Effector memory CD4-positive, alpha-beta T cell (primary cell): Measurements from ENCODE around the gene ARHGAP33.
A peak's percentile ranks its signal among the peaks of the same experiment; 100 is the strongest.

Source experiments
- DNase-seq, 3 donors: peaks; one replicate each; pipeline ENCODE4 v3.0.0-alpha.2; 2020
- H3K27ac ChIP-seq: 2 replicates; pipeline ENCODE4 v1.7.0; 2013; ENCODE audit warnings: mild to moderate bottlenecking, low read length, moderate library complexity; ENCODE audit not compliant: insufficient read depth, poor library complexity, severe bottlenecking
- H3K27me3 ChIP-seq: replicated peaks from 2 replicates; pipeline ENCODE4 v1.7.0; 2013; ENCODE audit warnings: mild to moderate bottlenecking, low read length; ENCODE audit not compliant: insufficient read depth, control insufficient read depth, poor library complexity, severe bottlenecking
- H3K36me3 ChIP-seq: 2 replicates; pipeline ENCODE4 v1.7.0; 2013; ENCODE audit warnings: mild to moderate bottlenecking, low read length, moderate library complexity; ENCODE audit not compliant: control insufficient read depth, insufficient read depth
- H3K4me1 ChIP-seq: 2 replicates; pipeline ENCODE4 v1.7.0; 2013; ENCODE audit warnings: low read length, mild to moderate bottlenecking; ENCODE audit not compliant: control insufficient read depth, insufficient read depth, poor library complexity, severe bottlenecking
- H3K4me3 ChIP-seq: 2 replicates; pipeline ENCODE4 v1.7.0; 2013; ENCODE audit warnings: low read length, low read depth, mild to moderate bottlenecking; ENCODE audit not compliant: insufficient read depth, poor library complexity, severe bottlenecking
- H3K9me3 ChIP-seq: 2 replicates; pipeline ENCODE4 v1.7.0; 2013; ENCODE audit warnings: mild to moderate bottlenecking, low read length, moderate library complexity; ENCODE audit not compliant: control insufficient read depth
- total RNA-seq, 3 donors: gene quantifications; one replicate each; lab custom pipeline; 2026; lab: John Stamatoyannopoulos, UW

Gene ARHGAP33
- 7.6 to 12.4 (median 8.3) reads per million in 3 donors for total RNA-seq

- DNase-seq: peak; percentile 97 to 99 (median 97)
- H3K9me3 ChIP-seq: no peaks in the 10 kb centered on the region
- H3K4me1 ChIP-seq: peaks cover 17% of the 10 kb centered on the region
- no peaks in the 10 kb centered on the region for H3K36me3 ChIP-seq
- H3K4me3 ChIP-seq: peak within 1 kb of the TSS; percentile 59
- H3K27ac ChIP-seq: no peak within 1 kb of the TSS
- no peaks in the 10 kb centered on the region for H3K27me3 ChIP-seq
Observed at GRCh38 chr19:35775298-35776101, at the start of gene ARHGAP33. Gene ARHGAP33, plus strand, starts transcription at chr19:35775564. Its CDS starts 95 bp downstream, at chr19:35775659.

- no peak overlapping the region for H3K4me3 ChIP-seq
- H3K4me1 ChIP-seq: no peaks in the 10 kb centered on the region
- H3K27me3 ChIP-seq: no peaks in the 10 kb centered on the region
- H3K27ac ChIP-seq: no peak overlapping the region
- peaks cover 100% of the 10 kb centered on the region for H3K36me3 ChIP-seq
- H3K9me3 ChIP-seq: no peaks in the 10 kb centered on the region
- no peak for DNase-seq
Observed at GRCh38 chr19:35727053-35727955, 48.1 kb upstream of the ARHGAP33 start.

- Histone ChIP-seq H3K4me1 (no peaks in the 10 kb centered on the region), H3K27ac (no peak overlapping the region), H3K4me3 (no peak overlapping the region), H3K36me3 (peaks cover 98% of the 10 kb centered on the region), H3K9me3 (no peaks in the 10 kb centered on the region), H3K27me3 (no peaks in the 10 kb centered on the region)
- DNase-seq: no peak
Observed at GRCh38 chr19:35727956-35728706, 47.2 kb upstream of the ARHGAP33 start.

- no peak overlapping the region for H3K27ac ChIP-seq
- no peaks in the 10 kb centered on the region for H3K9me3 ChIP-seq
- no peaks in the 10 kb centered on the region for H3K27me3 ChIP-seq
- H3K36me3 ChIP-seq: peaks cover 96% of the 10 kb centered on the region
- no peak for DNase-seq
- no peak overlapping the region for H3K4me3 ChIP-seq
- no peaks in the 10 kb centered on the region for H3K4me1 ChIP-seq
Observed at GRCh38 chr19:35729021-35729420, 46.3 kb upstream of the ARHGAP33 start.

- Histone ChIP-seq H3K4me1 (no peaks in the 10 kb centered on the region), H3K4me3 (no peak overlapping the region), H3K9me3 (no peaks in the 10 kb centered on the region), H3K36me3 (peaks cover 91% of the 10 kb centered on the region), H3K27me3 (no peaks in the 10 kb centered on the region), H3K27ac (no peak overlapping the region)
- DNase-seq: no peak
Observed at GRCh38 chr19:35729763-35730162, 45.6 kb upstream of the ARHGAP33 start.

- Histone ChIP-seq H3K9me3 (no peaks in the 10 kb centered on the region), H3K4me1 (no peaks in the 10 kb centered on the region), H3K27me3 (no peaks in the 10 kb centered on the region), H3K4me3 (no peak overlapping the region), H3K36me3 (peaks cover 90% of the 10 kb centered on the region), H3K27ac (no peak overlapping the region)
- no peak for DNase-seq
Observed at GRCh38 chr19:35730326-35730725, 45.0 kb upstream of the ARHGAP33 start.

GRCh38 chr19:35731353-35731752 lies 44.0 kb upstream of the ARHGAP33 start:
- Histone ChIP-seq H3K27me3 (no peaks in the 10 kb centered on the region), H3K27ac (no peak overlapping the region), H3K4me3 (no peak overlapping the region), H3K36me3 (peaks cover 79% of the 10 kb centered on the region), H3K9me3 (no peaks in the 10 kb centered on the region), H3K4me1 (no peaks in the 10 kb centered on the region)
- DNase-seq: no peak

- Histone ChIP-seq H3K4me1 (no peaks in the 10 kb centered on the region), H3K36me3 (peaks cover 78% of the 10 kb centered on the region), H3K9me3 (no peaks in the 10 kb centered on the region), H3K4me3 (no peak overlapping the region), H3K27ac (no peak overlapping the region), H3K27me3 (no peaks in the 10 kb centered on the region)
- no peak for DNase-seq
Observed at GRCh38 chr19:35731779-35732405, 43.5 kb upstream of the ARHGAP33 start.

GRCh38 chr19:35732540-35733179 lies 42.7 kb upstream of the ARHGAP33 start:
- Histone ChIP-seq H3K27ac (no peak overlapping the region), H3K36me3 (peaks cover 78% of the 10 kb centered on the region), H3K4me3 (no peak overlapping the region), H3K27me3 (no peaks in the 10 kb centered on the region), H3K4me1 (no peaks in the 10 kb centered on the region), H3K9me3 (no peaks in the 10 kb centered on the region)
- no peak for DNase-seq
